Measurements from ENCODE around the gene ATP9B. TPM values are rescaled to one million over a fixed set of nuclear protein-coding genes. Genes with fewer than 3 reads are reported as not detected.

Gene ATP9B
- total RNA-seq, 1 experiment from 2014 or later = 17.8 TPM

GRCh38 chr18:79400091-79400590 lies 330.9 kb downstream of the ATP9B start:
- no TSS peak for BruUV-seq (replicated peaks)
- H3K4me2 ChIP-seq (ENCODE audit: low read length) = peak overlapping the region; percentile 73
- no peak overlapping the region for H2AFZ ChIP-seq (ENCODE audit: low read depth, low read length, poor library complexity, severe bottlenecking)
- ChIA-PET POLR2A (no interaction called here), RAD21 (ENCODE audit: low non-redundant PET in 1 of 2, low total read pairs in 2 of 2, uncharacterized antibody in 2 of 2, unreplicated experiment in 2 of 2) (no interaction called here), CTCF (no interaction called here)
- H3K4me1 ChIP-seq (ENCODE audit: control insufficient read depth in 1 of 2, insufficient read depth in 2 of 2, low read length in 2 of 2) = peaks cover 9 to 20% of the 10 kb centered on the region in 2 experiments; a peak in 3 of 4 replicates
- TF ChIP-seq ZBTB33 (IDR thresholded peaks at IDR 0.05; ENCODE audit: extremely low read depth, insufficient replicate concordance, low read length) (no peak), MAX (IDR thresholded peaks at IDR 0.05) (no peak)
- H3K9me3 ChIP-seq (ENCODE audit: control insufficient read depth in 1 of 2, insufficient read depth in 1 of 2, low read depth in 1 of 2, low read length in 2 of 2) = no peaks in the 10 kb centered on the region
- H4K20me1 ChIP-seq (ENCODE audit: insufficient read depth) = no peaks in the 10 kb centered on the region
- intact Hi-C loops (cut with micrococcal nuclease) = no loop called here
- peak overlapping the region; percentile 74 for H3K9ac ChIP-seq (ENCODE audit: low read length)
- H3K79me2 ChIP-seq (ENCODE audit: insufficient read depth, low read length) = peaks cover 30% of the 10 kb centered on the region
- H3K9me2 ChIP-seq (ENCODE audit: insufficient read depth) = no peaks in the 10 kb centered on the region
- ATAC-seq (peak; percentile 29; the same call in 1 of the 2 replicates), DNase-seq (ENCODE audit: low read depth, low spot score) (no peak)
- no peaks in the 10 kb centered on the region for H3K27me3 ChIP-seq (ENCODE audit: insufficient read depth, low read length)
- peak overlapping the region; percentile 63; the same call in 1 of the 2 replicates for H3K27ac ChIP-seq (ENCODE audit: low read depth, low read length)
- no peaks in the 10 kb centered on the region for H3K36me3 ChIP-seq (ENCODE audit: control insufficient read depth in 1 of 2, insufficient read depth in 2 of 2, low read length in 2 of 2)
- peak overlapping the region; percentile 48 to 66 for H3K4me3 ChIP-seq (replicated peaks in 1 of 2; ENCODE audit: low read depth in 1 of 2, low read length in 2 of 2)

DNA sequence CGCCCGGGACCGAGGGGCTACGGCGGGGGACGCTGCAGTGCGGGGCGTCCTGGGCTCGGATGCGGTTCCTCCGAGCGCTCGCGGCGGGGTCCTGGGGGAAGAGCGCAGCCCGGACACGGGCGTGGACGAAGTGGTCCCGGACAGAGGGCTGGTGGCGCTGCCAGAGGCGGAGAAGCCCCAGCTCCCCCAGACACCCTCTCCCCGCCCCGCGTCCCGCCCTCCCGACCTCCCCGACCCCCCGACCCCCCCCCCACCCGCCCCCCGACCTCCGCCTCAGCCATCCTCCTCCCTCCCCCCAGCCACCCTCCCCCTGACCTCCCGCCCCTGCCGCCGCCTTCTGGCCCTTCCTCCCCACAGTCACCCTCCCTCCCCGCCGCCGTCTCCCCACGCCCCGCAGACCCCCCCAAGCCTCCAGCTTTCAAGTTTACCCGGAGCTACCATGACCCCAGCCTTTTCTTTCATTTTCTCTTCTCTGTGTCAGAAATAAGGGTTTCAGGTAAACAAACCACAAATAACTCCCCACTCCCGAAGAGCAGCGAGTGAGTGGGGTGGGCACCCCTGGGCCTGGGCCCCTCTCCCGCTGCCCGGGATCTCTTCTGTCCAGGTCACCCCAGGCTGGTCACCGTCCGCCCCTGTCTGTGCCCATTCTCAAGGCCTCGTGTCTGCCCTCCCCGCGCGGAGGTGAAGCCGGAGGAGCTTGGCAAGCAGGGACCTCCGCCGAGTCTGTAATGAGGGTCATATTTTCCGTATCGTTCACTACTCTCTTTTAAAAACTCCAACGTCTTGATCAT lies 331.6 kb downstream of the ATP9B start:
- H3K4me1 ChIP-seq (ENCODE audit: control insufficient read depth in 1 of 2, insufficient read depth in 2 of 2, low read length in 2 of 2) = peaks cover 9 to 20% of the 10 kb centered on the region in 2 experiments; a peak in 3 of 4 replicates
- ChIA-PET RAD21 (ENCODE audit: low non-redundant PET in 1 of 2, low total read pairs in 2 of 2, uncharacterized antibody in 2 of 2, unreplicated experiment in 2 of 2) (no interaction called here), CTCF (no interaction called here), POLR2A (no interaction called here)
- no peaks in the 10 kb centered on the region for H4K20me1 ChIP-seq (ENCODE audit: insufficient read depth)
- H3K27me3 ChIP-seq (ENCODE audit: insufficient read depth, low read length) = no peaks in the 10 kb centered on the region
- DNase-seq (ENCODE audit: low read depth, low spot score) = no peak
- no peak for TF ChIP-seq SRF (IDR thresholded peaks at IDR 0.05; ENCODE audit: low read depth)
- TF ChIP-seq RAD21 (IDR thresholded peaks at IDR 0.05; ENCODE audit: low read depth) = no peak
- TF ChIP-seq CEBPB (IDR thresholded peaks at IDR 0.05; ENCODE audit: low read depth) = no peak
- TF ChIP-seq FOSL1 (IDR thresholded peaks at IDR 0.05; ENCODE audit: low read depth) = no peak
- TF ChIP-seq SIN3A (IDR thresholded peaks at IDR 0.05; ENCODE audit: low read depth) = no peak
- TF ChIP-seq CTCF (IDR thresholded peaks at IDR 0.05 in 2 of 3, conservative IDR thresholded peaks at IDR 0.05 in 1 of 3; ENCODE audit: borderline replicate concordance in 1 of 3, insufficient read depth in 1 of 3, low read depth in 2 of 3, low read length in 2 of 3) = no peak
- TF ChIP-seq EGR1 (IDR thresholded peaks at IDR 0.05; ENCODE audit: low read depth) = no peak
- no peak for TF ChIP-seq SP1 (IDR thresholded peaks at IDR 0.05; ENCODE audit: low read depth)
- no peak for TF ChIP-seq MAX (IDR thresholded peaks at IDR 0.05)
- TF ChIP-seq EZH2 (IDR thresholded peaks at IDR 0.05) = no peak
- no peak for TF ChIP-seq JUND (IDR thresholded peaks at IDR 0.05)
- no peak for TF ChIP-seq YY1 (IDR thresholded peaks at IDR 0.05; ENCODE audit: extremely low read depth, insufficient replicate concordance, low read depth, low read length)
- no peak for TF ChIP-seq ZFX (IDR thresholded peaks at IDR 0.05)
- no peak overlapping the region for H2AFZ ChIP-seq (ENCODE audit: low read depth, low read length, poor library complexity, severe bottlenecking)
- H3K36me3 ChIP-seq (ENCODE audit: control insufficient read depth in 1 of 2, insufficient read depth in 2 of 2, low read length in 2 of 2) = no peaks in the 10 kb centered on the region
- no TSS peak for BruUV-seq (replicated peaks)
- H3K27ac ChIP-seq (ENCODE audit: low read depth, low read length) = peak overlapping the region; percentile 63; the same call in 1 of the 2 replicates
- peaks cover 37% of the 10 kb centered on the region for H3K79me2 ChIP-seq (ENCODE audit: insufficient read depth, low read length)
- intact Hi-C loops (cut with micrococcal nuclease) = no loop called here
- peak; percentile 23; the same call in 1 of the 2 replicates for ATAC-seq
- peak overlapping the region; percentile 48 to 66 for H3K4me3 ChIP-seq (replicated peaks in 1 of 2; ENCODE audit: low read depth in 1 of 2, low read length in 2 of 2)
- H3K4me2 ChIP-seq (ENCODE audit: low read length) = peak overlapping the region; percentile 73
- H3K9me2 ChIP-seq (ENCODE audit: insufficient read depth) = no peaks in the 10 kb centered on the region
- H3K9me3 ChIP-seq (ENCODE audit: control insufficient read depth in 1 of 2, insufficient read depth in 1 of 2, low read depth in 1 of 2, low read length in 2 of 2) = no peaks in the 10 kb centered on the region
- peak overlapping the region; percentile 74 for H3K9ac ChIP-seq (ENCODE audit: low read length)

Measured in HCT116 (cell line).